ENCODE measurements around the gene CYP27A1. TPM values are rescaled to one million over a fixed set of nuclear protein-coding genes. Genes with fewer than 3 reads are reported as not detected.

CYP27A1 gene
- under 1 TPM in 1 of 2 experiments, not detected in 1; 0.10 TPM for total RNA-seq

DNA sequence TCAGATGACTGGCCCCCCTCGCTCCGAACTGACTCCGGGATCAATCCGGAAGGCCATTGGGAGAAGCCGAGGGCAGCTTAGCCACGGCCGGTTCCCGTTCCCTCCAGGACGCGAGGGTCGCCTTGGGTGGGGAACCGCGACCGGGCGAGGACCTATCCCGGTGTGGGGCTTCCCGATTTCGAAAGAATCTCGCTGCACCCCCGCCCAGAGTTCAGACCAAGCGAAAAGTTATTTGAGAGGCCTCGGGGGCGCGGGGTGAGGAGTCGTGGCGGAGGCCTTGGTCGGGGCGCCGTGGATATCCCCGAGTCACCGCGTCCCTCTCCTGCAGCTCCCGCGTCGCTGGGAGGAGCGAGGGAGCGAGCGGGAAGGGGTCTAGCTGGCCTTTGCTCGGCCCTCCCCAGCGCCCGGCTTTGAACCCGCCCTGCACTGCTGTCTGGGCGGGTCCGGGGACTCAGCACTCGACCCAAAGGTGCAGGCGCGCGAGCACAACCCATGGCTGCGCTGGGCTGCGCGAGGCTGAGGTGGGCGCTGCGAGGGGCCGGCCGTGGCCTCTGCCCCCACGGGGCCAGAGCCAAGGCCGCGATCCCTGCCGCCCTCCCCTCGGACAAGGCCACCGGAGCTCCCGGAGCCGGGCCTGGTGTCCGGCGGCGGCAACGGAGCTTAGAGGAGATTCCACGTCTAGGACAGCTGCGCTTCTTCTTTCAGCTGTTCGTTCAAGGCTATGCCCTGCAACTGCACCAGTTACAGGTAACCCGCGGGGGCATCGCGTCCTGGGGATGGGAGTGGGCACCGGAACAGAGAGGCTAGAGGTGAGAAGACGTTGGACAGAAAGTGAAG is at the start of gene CYP27A1:
CYP27A1 (plus strand) TSS at position 457 of the 837 bp plus-strand sequence; CDS start at position 493, 36 bp downstream.

DNA sequence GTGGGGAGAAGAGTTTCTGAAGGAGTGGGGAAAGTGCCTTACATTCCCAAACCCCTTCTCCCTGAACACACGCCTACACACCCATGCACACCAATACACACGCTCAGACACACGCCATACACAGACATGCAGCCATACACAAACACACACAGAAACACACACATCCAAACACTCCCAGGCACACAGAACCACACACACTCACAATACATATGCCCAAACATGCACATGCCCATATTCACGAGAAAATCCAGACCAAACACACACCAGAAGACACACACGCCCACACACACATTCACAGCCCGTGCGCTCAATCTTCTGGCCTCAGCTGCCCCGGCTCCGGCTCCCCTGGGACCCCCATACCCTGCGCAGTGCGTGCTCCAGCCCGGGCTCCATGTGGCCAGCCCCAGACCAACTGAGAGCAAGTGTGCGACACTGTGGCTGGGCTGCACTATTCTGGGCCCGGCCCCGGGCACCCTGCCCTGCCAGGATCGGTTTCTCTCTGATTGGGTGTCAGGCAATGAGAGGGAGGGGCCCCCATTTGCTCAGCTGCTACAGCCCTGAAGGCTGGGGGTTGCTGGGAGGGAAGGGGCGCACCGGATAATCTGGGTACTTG is 49.5 kb downstream of the CYP27A1 start, which contains the start of gene PRKAG3:
PRKAG3 (minus strand) TSS at position 426 of the 613 bp plus-strand sequence.

DNA sequence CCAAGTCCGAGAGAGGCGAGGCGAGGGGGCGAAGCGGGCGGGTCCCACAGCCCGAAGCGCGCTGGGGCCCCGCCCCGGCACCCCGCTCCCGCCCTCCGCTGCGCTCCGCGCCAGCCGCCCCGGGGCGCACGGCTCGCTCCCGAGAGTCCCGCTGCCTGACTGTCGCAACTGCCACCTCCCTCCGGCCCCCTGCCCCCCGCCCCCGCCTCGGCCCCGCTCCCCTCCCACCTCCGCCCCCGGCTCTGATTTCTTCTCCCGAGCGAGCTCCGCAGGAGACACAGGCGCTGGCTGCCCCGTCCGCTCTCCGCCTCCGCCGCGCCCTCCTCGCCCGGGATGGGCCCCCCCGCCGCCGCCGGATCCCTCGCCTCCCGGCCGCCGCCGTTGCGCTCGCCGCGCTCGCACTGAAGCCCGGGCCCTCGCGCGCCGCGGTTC is 77.6 kb downstream of the CYP27A1 start, which contains the start of gene WNT6:
WNT6 (plus strand) TSS at position 250 of the 432 bp plus-strand sequence. CDS start 233 bp downstream, outside the sequence.

Small RNAs within 50 kb of the gene (microRNA-seq; reads per million reads assigned to microRNA genes)
- not detected for gene MIR9500 (ENCODE audit: borderline microRNAs expressed, borderline replicate concordance)

Other genes with a start within 250 kb of the CYP27A1 start
- 10 to 100 TPM; 24.8 to 25.6 TPM for gene USP37, start 213.8 kb upstream of the CYP27A1 start, total RNA-seq
- 10 to 100 TPM; 68.5 to 71.4 TPM for gene CNOT9, start 213.3 kb upstream of the CYP27A1 start, total RNA-seq
- gene PLCD4, start 174.2 kb upstream of the CYP27A1 start, total RNA-seq: under 1 TPM; 0.29 to 0.38 TPM
- gene ZNF142, start 122.5 kb upstream of the CYP27A1 start, total RNA-seq: 10 to 100 TPM; 41.4 to 42.7 TPM
- 10 to 100 TPM; 39.7 to 42.6 TPM for gene BCS1L, start 122.5 kb upstream of the CYP27A1 start, total RNA-seq
- gene RNF25, start 110.1 kb upstream of the CYP27A1 start, total RNA-seq: 10 to 100 TPM; 17.9 to 20.3 TPM
- gene STK36, start 110.1 kb upstream of the CYP27A1 start, total RNA-seq: 10 to 100 TPM; 13.5 to 18.8 TPM
- 10 to 100 TPM; 22.1 to 28.6 TPM for gene TTLL4, start 71.3 kb upstream of the CYP27A1 start, total RNA-seq
- gene PRKAG3, start 49.7 kb downstream of the CYP27A1 start, total RNA-seq: not detected
- not detected for gene WNT6, start 77.7 kb downstream of the CYP27A1 start, total RNA-seq
- gene WNT10A, start 98.7 kb downstream of the CYP27A1 start, total RNA-seq: under 1 TPM; 0.10 to 0.15 TPM
- not detected for gene CDK5R2, start 177.5 kb downstream of the CYP27A1 start, total RNA-seq
- gene FEV, start 203.0 kb downstream of the CYP27A1 start, total RNA-seq: not detected
- gene CRYBA2, start 211.3 kb downstream of the CYP27A1 start, total RNA-seq: not detected

Measured in activated naive CD4-positive, alpha-beta T cell treated with anti-CD3 and anti-CD28 coated beads, Interleukin-2, amount 10 ng/mL, durations not matched to agents 5 hours and 36 hours (primary cell).